GM21737 (cell line): ENCODE measurements around the gene GCN1.

Experiments used
- ATAC-seq: cut with Tn5 transposase; IDR thresholded peaks from one replicate; pipeline ENCODE4 v1.9.1; 2021; ENCODE audit warnings: mild to moderate bottlenecking, moderate library complexity; ENCODE audit not compliant: unreplicated experiment

Gene GCN1

GRCh38 chr12:120145164-120145563 lies 49.4 kb downstream of the GCN1 start:
- no peak for ATAC-seq

GRCh38 chr12:120144215-120144614 lies 50.3 kb downstream of the GCN1 start:
- no peak for ATAC-seq

- ATAC-seq: no peak
These were observed 52.2 kb downstream of the GCN1 start for GRCh38 chr12:120142231-120142877.

- ATAC-seq: no peak
These were observed 53.2 kb downstream of the GCN1 start for GRCh38 chr12:120141336-120141735.

GRCh38 chr12:120140603-120141002 lies 53.9 kb downstream of the GCN1 start:
- no peak for ATAC-seq

GRCh38 chr12:120139958-120140357 lies 54.6 kb downstream of the GCN1 start:
- no peak for ATAC-seq

- no peak for ATAC-seq
These were observed 56.1 kb downstream of the GCN1 start for GRCh38 chr12:120138366-120138765.

- no peak for ATAC-seq
These were observed 56.7 kb downstream of the GCN1 start for GRCh38 chr12:120137833-120138232.

GRCh38 chr12:120136093-120136770 lies 58.3 kb downstream of the GCN1 start:
- ATAC-seq: no peak

- ATAC-seq: no peak
These were observed 60.1 kb downstream of the GCN1 start for GRCh38 chr12:120134307-120134980.

GRCh38 chr12:120132863-120133385 lies 61.6 kb downstream of the GCN1 start:
- peak; percentile 83 for ATAC-seq

- no peak for ATAC-seq
These were observed 62.3 kb downstream of the GCN1 start for GRCh38 chr12:120132054-120132836.

GRCh38 chr12:120131116-120131515 lies 63.4 kb downstream of the GCN1 start:
- ATAC-seq: no peak

- no peak for ATAC-seq
These were observed 64.5 kb downstream of the GCN1 start for GRCh38 chr12:120130011-120130410.

- ATAC-seq: no peak
These were observed 67.9 kb downstream of the GCN1 start for GRCh38 chr12:120126635-120127005.

GRCh38 chr12:120125792-120126634 lies 68.5 kb downstream of the GCN1 start:
- no peak for ATAC-seq

GRCh38 chr12:120125029-120125428 lies 69.5 kb downstream of the GCN1 start:
- ATAC-seq: no peak

GRCh38 chr12:120121766-120122293 lies 72.7 kb downstream of the GCN1 start:
- ATAC-seq: peak; percentile 33

GRCh38 chr12:120121343-120121742 lies 73.2 kb downstream of the GCN1 start:
- no peak for ATAC-seq
